Liver (tissue), 9 donors: ENCODE results near the gene NDUFA12. TPM values are rescaled to one million over a fixed set of nuclear protein-coding genes. Genes with fewer than 3 reads are reported as not detected.

Experiments
- DNase-seq: peaks from one replicate; pipeline ENCODE4 v3.0.0-alpha.2; 2017; ENCODE audit warnings: low spot score
- H3K27ac ChIP-seq, 2 donors: one replicate each; pipeline ENCODE4 v1.7.0; 2013; ENCODE audit warnings: inconsistent platforms in 2 of 2, low read length in 2 of 2, control low read depth in 1 of 2, low read depth in 1 of 2, mild to moderate bottlenecking in 1 of 2
- H3K27me3 ChIP-seq, 4 donors: one replicate each; pipeline versions ENCODE4 v1.6.1 to v1.7.0; 2013; ENCODE audit warnings: low read length in 3 of 4, inconsistent platforms in 1 of 4, mild to moderate bottlenecking in 1 of 4, moderate library complexity in 1 of 4; ENCODE audit not compliant: control insufficient read depth in 4 of 4, insufficient read depth in 4 of 4
- H3K36me3 ChIP-seq, 4 donors: one replicate each; pipeline versions ENCODE4 v1.6.1 to v1.7.0; 2013; ENCODE audit warnings: low read length in 3 of 4, mild to moderate bottlenecking in 3 of 4, low read depth in 1 of 4, moderate library complexity in 1 of 4; ENCODE audit not compliant: control insufficient read depth in 4 of 4, insufficient read depth in 3 of 4
- H3K4me1 ChIP-seq, 4 donors: one replicate each; pipeline versions ENCODE4 v1.6.1 to v1.7.0; 2013; ENCODE audit warnings: low read length in 3 of 4, mild to moderate bottlenecking in 3 of 4, moderate library complexity in 1 of 4; ENCODE audit not compliant: control insufficient read depth in 4 of 4, insufficient read depth in 4 of 4
- H3K4me3 ChIP-seq, 3 donors: one replicate each; pipeline versions ENCODE4 v1.6.1 to v1.7.0; 2013; ENCODE audit warnings: low read length in 3 of 3, control low read depth in 1 of 3, low read depth in 1 of 3, mild to moderate bottlenecking in 1 of 3
- H3K9ac ChIP-seq, 2 donors: one replicate each; pipeline ENCODE4 v1.7.0; 2013; ENCODE audit warnings: low read length in 2 of 2, mild to moderate bottlenecking in 2 of 2, moderate library complexity in 2 of 2, control low read depth in 1 of 2, low read depth in 1 of 2
- H3K9me3 ChIP-seq, 4 donors: one replicate each; pipeline versions ENCODE4 v1.6.1 to v1.7.0; 2013; ENCODE audit warnings: low read length in 3 of 4; ENCODE audit not compliant: control insufficient read depth in 4 of 4
- EGR1 ChIP-seq, 2 donors: IDR thresholded peaks; 2 replicates each; pipeline ENCODE4 v1.6.1; 2016 to 2018; ENCODE audit warnings: antibody characterized with exemption in 2 of 2, low read depth in 2 of 2
- FOXA1 ChIP-seq: IDR thresholded peaks from 2 replicates; pipeline ENCODE4 v1.6.1; 2016; ENCODE audit warnings: antibody characterized with exemption
- FOXA2 ChIP-seq: IDR thresholded peaks from 2 replicates; pipeline ENCODE4 v1.6.1; 2016; ENCODE audit warnings: antibody characterized with exemption
- GABPA ChIP-seq, 2 donors: IDR thresholded peaks in 1 of 2; conservative IDR thresholded peaks in 1 of 2; 2 replicates each; pipeline ENCODE4 v1.6.1; 2016; ENCODE audit warnings: antibody characterized with exemption in 2 of 2, mild to moderate bottlenecking in 1 of 2, moderate library complexity in 1 of 2
- HNF4A ChIP-seq, 2 donors: conservative IDR thresholded peaks; 2 replicates each; pipeline ENCODE4 v1.6.1; 2016; ENCODE audit warnings: antibody characterized with exemption in 2 of 2, mild to moderate bottlenecking in 2 of 2
- HNF4G ChIP-seq: IDR thresholded peaks from 2 replicates; pipeline ENCODE4 v1.6.1; 2016; ENCODE audit warnings: antibody characterized with exemption
- JUND ChIP-seq, 2 donors: IDR thresholded peaks; 2 replicates each; pipeline ENCODE4 v1.6.1; 2016; ENCODE audit warnings: antibody characterized with exemption in 2 of 2
- NR2F2 ChIP-seq: IDR thresholded peaks from 2 replicates; pipeline ENCODE4 v1.6.1; 2016; ENCODE audit warnings: antibody characterized with exemption
- RAD21 ChIP-seq, 2 donors: IDR thresholded peaks; 2 replicates each; pipeline ENCODE4 v1.6.1; 2016; ENCODE audit warnings: antibody characterized with exemption in 2 of 2, mild to moderate bottlenecking in 2 of 2
- RXRA ChIP-seq, 2 donors: IDR thresholded peaks; 2 replicates each; pipeline ENCODE4 v1.6.1; 2017 to 2018; ENCODE audit warnings: antibody characterized with exemption in 2 of 2, mild to moderate bottlenecking in 1 of 2
- SP1 ChIP-seq: IDR thresholded peaks from 2 replicates; pipeline ENCODE4 v1.6.1; 2018; ENCODE audit warnings: antibody characterized with exemption, mild to moderate bottlenecking
- TAF1 ChIP-seq: conservative IDR thresholded peaks from 2 replicates; pipeline ENCODE4 v1.6.1; 2016; ENCODE audit warnings: antibody characterized with exemption, mild to moderate bottlenecking
- YY1 ChIP-seq: IDR thresholded peaks from 2 replicates; pipeline ENCODE4 v1.6.1; 2016; ENCODE audit warnings: antibody characterized with exemption, mild to moderate bottlenecking
- WGBS: extraction: QIAGEN DNeasy Blood & Tissue Kit; methylation state at CpG from one replicate; pipeline ENCODE4 v1.1.7; 2013; 5-methylcytosine and 5-hydroxymethylcytosine counted together
- polyA plus RNA-seq, 2 donors: library from polyadenylated mRNA; stranded (reverse) in 1 of 2; unstranded in 1 of 2; fragments of 200-250 nt in 1 of 2; fragments of >200 nt in 1 of 2; fragmentation: Nextera tagmentation in 1 of 2; extraction: Ambion mirVana in 1 of 2; gene quantifications; one replicate each; pipeline versions ENCODE4 v1.2.1 to v1.2.3, GENCODE V29; 2013 to 2015
- total RNA-seq, 2 donors: library from RNA; depleted of rRNA; stranded (reverse); fragments of >200 nt; gene quantifications; one replicate each; pipeline ENCODE4 v1.2.3, GENCODE V29; 2014
- TF ChIP-seq, protein P1 (sequence below): IDR thresholded peaks from 2 replicates; pipeline ENCODE4 v1.6.1; 2016; ENCODE audit warnings: antibody characterized with exemption
- TF ChIP-seq, protein P2 (sequence below): IDR thresholded peaks from 2 replicates; pipeline ENCODE4 v1.6.1; 2016; ENCODE audit warnings: antibody characterized with exemption
- TF ChIP-seq, protein P3 (sequence below): IDR thresholded peaks from 2 replicates; pipeline ENCODE4 v1.6.1; 2016; ENCODE audit warnings: antibody characterized with exemption
- TF ChIP-seq, protein P4 (sequence below): IDR thresholded peaks from 2 replicates; pipeline ENCODE4 v1.6.1; 2016; ENCODE audit warnings: antibody characterized with exemption, mild to moderate bottlenecking
- TF ChIP-seq, protein P5 (sequence below): fragments of 150-350 bp; IDR thresholded peaks from 2 replicates; pipeline ENCODE4 v1.5.1; 2017; ENCODE audit warnings: improper control_type of control experiment, low read depth, low read length; ENCODE audit not compliant: missing input control
- donor health status: healthy.
- donor health status: healthy.
- donor health status: healthy.
- donor health status: healthy.
- donor health status: healthy.

Gene NDUFA12
- total and polyA plus RNA-seq, 4 donors, result 34.8 to 91.8 (median 57.4) TPM

DNA sequence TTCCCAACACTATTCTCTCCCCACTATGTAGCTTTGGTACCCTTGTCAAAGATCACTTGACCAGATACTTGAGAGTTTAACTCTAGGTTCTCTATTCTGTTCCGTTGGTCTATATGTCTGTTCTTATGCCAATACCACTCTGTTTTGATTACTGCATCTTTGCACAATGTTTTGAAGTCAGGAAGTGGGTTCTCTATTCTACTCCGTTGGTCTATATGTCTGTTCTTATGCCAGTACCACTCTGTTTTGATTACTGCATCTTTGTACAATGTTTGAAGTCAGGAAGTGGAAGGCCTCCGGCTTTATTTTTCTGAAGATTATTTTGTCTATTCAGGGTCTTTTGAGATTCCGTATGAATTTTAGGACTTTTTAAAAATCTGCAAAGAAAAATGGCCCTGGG lies 2.7 kb upstream of the NDUFA12 start:
- Histone ChIP-seq H3K36me3 (no peaks in the 10 kb centered on the region), H3K9ac (no peak overlapping the region), H3K27ac (no peak overlapping the region), H3K9me3 (peaks cover 0 to 3% (median 0%) of the 10 kb centered on the region in 4 donors), H3K4me1 (peaks cover 0 to 8% (median 8%) of the 10 kb centered on the region in 4 donors), H3K27me3 (no peaks in the 10 kb centered on the region), H3K4me3 (no peak overlapping the region)
- 91% methylated on average over 4 of the region's 4 CpGs for WGBS
- DNase-seq, result no peak
- TF ChIP-seq, protein P1, sequence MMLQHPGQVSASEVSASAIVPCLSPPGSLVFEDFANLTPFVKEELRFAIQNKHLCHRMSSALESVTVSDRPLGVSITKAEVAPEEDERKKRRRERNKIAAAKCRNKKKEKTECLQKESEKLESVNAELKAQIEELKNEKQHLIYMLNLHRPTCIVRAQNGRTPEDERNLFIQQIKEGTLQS, result no peak
- TF ChIP-seq, protein P2, sequence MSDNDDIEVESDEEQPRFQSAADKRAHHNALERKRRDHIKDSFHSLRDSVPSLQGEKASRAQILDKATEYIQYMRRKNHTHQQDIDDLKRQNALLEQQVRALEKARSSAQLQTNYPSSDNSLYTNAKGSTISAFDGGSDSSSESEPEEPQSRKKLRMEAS, result no peak
- TF ChIP-seq FOXA2 (no peak), FOXA1 (no peak), JUND (IDR thresholded peaks at IDR 0.05) (no peak), EGR1 (IDR thresholded peaks at IDR 0.05; ENCODE audit: low read depth in 2 of 2) (no peak), TAF1 (no peak), YY1 (no peak), SP1 (no peak), HNF4A (conservative IDR thresholded peaks at IDR 0.05) (no peak), RXRA (IDR thresholded peaks at IDR 0.05) (no peak), HNF4G (no peak), GABPA (IDR thresholded peaks at IDR 0.05 in 1 of 2, conservative IDR thresholded peaks at IDR 0.05 in 1 of 2) (no peak), NR2F2 (no peak), RAD21 (IDR thresholded peaks at IDR 0.05) (no peak)
- TF ChIP-seq, protein P3, sequence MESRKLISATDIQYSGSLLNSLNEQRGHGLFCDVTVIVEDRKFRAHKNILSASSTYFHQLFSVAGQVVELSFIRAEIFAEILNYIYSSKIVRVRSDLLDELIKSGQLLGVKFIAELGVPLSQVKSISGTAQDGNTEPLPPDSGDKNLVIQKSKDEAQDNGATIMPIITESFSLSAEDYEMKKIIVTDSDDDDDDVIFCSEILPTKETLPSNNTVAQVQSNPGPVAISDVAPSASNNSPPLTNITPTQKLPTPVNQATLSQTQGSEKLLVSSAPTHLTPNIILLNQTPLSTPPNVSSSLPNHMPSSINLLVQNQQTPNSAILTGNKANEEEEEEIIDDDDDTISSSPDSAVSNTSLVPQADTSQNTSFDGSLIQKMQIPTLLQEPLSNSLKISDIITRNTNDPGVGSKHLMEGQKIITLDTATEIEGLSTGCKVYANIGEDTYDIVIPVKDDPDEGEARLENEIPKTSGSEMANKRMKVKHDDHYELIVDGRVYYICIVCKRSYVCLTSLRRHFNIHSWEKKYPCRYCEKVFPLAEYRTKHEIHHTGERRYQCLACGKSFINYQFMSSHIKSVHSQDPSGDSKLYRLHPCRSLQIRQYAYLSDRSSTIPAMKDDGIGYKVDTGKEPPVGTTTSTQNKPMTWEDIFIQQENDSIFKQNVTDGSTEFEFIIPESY, result no peak
- TF ChIP-seq, protein P4, sequence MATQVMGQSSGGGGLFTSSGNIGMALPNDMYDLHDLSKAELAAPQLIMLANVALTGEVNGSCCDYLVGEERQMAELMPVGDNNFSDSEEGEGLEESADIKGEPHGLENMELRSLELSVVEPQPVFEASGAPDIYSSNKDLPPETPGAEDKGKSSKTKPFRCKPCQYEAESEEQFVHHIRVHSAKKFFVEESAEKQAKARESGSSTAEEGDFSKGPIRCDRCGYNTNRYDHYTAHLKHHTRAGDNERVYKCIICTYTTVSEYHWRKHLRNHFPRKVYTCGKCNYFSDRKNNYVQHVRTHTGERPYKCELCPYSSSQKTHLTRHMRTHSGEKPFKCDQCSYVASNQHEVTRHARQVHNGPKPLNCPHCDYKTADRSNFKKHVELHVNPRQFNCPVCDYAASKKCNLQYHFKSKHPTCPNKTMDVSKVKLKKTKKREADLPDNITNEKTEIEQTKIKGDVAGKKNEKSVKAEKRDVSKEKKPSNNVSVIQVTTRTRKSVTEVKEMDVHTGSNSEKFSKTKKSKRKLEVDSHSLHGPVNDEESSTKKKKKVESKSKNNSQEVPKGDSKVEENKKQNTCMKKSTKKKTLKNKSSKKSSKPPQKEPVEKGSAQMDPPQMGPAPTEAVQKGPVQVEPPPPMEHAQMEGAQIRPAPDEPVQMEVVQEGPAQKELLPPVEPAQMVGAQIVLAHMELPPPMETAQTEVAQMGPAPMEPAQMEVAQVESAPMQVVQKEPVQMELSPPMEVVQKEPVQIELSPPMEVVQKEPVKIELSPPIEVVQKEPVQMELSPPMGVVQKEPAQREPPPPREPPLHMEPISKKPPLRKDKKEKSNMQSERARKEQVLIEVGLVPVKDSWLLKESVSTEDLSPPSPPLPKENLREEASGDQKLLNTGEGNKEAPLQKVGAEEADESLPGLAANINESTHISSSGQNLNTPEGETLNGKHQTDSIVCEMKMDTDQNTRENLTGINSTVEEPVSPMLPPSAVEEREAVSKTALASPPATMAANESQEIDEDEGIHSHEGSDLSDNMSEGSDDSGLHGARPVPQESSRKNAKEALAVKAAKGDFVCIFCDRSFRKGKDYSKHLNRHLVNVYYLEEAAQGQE, result no peak
- TF ChIP-seq, protein P5, sequence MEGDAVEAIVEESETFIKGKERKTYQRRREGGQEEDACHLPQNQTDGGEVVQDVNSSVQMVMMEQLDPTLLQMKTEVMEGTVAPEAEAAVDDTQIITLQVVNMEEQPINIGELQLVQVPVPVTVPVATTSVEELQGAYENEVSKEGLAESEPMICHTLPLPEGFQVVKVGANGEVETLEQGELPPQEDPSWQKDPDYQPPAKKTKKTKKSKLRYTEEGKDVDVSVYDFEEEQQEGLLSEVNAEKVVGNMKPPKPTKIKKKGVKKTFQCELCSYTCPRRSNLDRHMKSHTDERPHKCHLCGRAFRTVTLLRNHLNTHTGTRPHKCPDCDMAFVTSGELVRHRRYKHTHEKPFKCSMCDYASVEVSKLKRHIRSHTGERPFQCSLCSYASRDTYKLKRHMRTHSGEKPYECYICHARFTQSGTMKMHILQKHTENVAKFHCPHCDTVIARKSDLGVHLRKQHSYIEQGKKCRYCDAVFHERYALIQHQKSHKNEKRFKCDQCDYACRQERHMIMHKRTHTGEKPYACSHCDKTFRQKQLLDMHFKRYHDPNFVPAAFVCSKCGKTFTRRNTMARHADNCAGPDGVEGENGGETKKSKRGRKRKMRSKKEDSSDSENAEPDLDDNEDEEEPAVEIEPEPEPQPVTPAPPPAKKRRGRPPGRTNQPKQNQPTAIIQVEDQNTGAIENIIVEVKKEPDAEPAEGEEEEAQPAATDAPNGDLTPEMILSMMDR, result no peak
